ENCODE measurements around the gene EPS8L3. TPM values are rescaled to one million over a fixed set of nuclear protein-coding genes. Genes with fewer than 3 reads are reported as not detected.

The EPS8L3 gene
- total and polyA plus RNA-seq, 9 of the 15 experiments (the other 6 are each of a cell fraction or from before 2014, with no cell fraction given) = 0.09 to 0.42 (median 0.14) TPM; not detected in 5

DNA sequence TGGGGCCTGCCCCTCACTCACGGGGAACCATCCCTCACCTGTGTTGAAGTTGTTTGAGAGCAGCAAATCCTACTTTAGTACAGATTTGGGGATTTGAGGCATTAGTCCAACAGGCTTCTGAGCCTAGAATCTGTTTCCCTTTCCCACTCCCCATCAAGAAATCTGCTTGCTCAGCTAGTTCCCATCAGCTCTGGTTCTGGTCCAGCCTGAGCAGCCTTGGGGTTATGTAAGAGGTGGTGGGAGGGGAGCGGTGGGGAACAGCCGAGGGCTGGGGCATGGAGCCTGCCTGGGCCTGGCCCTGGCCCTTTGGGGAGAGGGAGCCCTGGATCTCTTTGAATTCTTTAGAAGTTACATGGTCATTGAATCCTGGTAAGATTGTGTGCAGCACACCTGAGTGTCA is 47.6 kb downstream of the EPS8L3 start (continued):
- TF ChIP-seq, protein P1, sequence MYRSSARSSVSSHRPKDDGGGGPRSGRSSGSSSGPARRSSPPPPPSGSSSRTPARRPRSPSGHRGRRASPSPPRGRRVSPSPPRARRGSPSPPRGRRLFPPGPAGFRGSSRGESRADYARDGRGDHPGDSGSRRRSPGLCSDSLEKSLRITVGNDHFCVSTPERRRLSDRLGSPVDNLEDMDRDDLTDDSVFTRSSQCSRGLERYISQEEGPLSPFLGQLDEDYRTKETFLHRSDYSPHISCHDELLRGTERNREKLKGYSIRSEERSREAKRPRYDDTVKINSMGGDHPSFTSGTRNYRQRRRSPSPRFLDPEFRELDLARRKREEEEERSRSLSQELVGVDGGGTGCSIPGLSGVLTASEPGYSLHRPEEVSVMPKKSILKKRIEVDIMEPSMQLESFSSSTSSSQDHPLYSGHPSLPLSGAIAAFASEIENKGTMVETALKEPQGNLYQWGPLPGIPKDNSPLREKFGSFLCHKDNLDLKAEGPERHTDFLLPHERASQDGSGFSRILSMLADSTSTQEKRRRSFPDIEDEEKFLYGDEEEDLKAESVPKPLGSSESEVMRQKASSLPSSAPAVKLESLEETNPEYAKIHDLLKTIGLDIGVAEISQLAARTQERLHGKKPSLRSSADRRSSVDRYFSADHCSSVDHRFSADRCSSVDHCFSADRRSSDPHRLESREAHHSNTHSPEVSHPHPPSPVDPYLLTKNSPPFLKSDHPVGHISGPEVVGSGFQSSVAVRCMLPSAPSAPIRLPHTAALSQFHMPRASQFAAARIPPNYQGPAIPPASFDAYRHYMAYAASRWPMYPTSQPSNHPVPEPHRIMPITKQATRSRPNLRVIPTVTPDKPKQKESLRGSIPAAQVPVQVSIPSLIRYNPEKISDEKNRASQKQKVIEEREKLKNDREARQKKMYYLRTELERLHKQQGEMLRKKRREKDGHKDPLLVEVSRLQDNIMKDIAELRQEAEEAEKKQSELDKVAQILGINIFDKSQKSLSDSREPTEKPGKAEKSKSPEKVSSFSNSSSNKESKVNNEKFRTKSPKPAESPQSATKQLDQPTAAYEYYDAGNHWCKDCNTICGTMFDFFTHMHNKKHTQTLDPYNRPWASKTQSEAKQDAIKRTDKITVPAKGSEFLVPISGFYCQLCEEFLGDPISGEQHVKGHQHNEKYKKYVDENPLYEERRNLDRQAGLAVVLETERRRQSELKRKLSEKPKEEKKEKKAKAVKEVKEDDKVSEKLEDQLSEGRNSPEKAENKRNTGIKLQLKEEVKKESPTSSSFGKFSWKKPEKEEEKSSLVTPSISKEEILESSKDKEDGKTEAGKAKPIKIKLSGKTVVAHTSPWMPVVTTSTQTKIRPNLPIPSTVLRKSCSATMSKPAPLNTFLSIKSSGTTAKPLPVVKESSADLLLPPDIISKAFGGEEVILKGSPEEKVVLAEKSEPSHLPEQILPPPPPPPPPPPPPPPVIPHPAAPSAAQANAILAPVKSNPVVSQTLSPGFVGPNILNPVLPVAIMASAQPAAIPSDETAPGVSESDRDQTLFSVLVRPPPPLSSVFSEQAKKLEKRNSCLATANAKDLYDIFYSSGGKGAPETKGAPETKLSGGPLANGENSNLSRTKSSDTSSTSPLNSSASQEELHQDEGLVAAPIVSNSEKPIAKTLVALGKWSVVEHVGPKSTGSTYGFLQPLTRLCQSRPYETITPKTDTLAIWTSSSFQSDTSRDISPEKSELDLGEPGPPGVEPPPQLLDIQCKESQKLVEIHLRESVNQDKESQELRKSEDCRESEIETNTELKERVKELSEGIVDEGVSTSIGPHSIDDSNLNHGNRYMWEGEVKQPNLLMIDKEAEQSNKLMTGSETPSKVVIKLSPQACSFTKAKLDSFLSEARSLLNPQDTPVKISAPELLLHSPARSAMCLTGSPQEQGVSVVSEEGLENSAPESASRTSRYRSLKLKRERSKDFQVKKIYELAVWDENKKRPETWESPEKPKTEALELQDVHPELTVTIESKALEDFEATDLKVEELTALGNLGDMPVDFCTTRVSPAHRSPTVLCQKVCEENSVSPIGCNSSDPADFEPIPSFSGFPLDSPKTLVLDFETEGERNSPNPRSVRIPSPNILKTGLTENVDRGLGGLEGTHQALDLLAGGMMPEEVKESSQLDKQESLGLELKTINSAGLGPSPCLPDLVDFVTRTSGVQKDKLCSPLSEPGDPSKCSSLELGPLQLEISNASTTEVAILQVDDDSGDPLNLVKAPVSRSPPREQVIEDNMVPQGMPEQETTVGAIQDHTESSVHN (IDR thresholded peaks at IDR 0.05; ENCODE audit: borderline replicate concordance in 1 of 2, low read depth in 1 of 2) = no peak
- TF ChIP-seq ZC3H11A (IDR thresholded peaks at IDR 0.05; ENCODE audit: low read depth, low read length) (no peak), NFE2L1 (tag; IDR thresholded peaks at IDR 0.05; ENCODE audit: borderline replicate concordance, low read depth) (no peak), ZNF316 (IDR thresholded peaks at IDR 0.05) (peak; percentile 71), SETDB1 (IDR thresholded peaks at IDR 0.05; ENCODE audit: low read length) (no peak), CBX1 (IDR thresholded peaks at IDR 0.05; ENCODE audit: low read depth) (no peak), POLR3G (IDR thresholded peaks at IDR 0.05; ENCODE audit: extremely low read depth, insufficient read length, insufficient replicate concordance) (no peak), SNRNP70 (optimal IDR thresholded peaks at IDR 0.05; ENCODE audit: low read depth, low read length) (no peak), PML (IDR thresholded peaks at IDR 0.05; ENCODE audit: low read length) (no peak), MAFG (tag; conservative IDR thresholded peaks at IDR 0.05) (peak; percentile 12; the same call in 1 of the 2 replicates), ZBTB1 (CRISPR knock-in tag; IDR thresholded peaks at IDR 0.05; ENCODE audit: borderline replicate concordance, low read depth) (no peak), RNF2 (IDR thresholded peaks at IDR 0.05) (no peak), ZNF584 (CRISPR knock-in tag; IDR thresholded peaks at IDR 0.05; ENCODE audit: low read depth) (no peak), ZNF12 (CRISPR knock-in tag; IDR thresholded peaks at IDR 0.05) (no peak)
- TF ChIP-seq, protein P2, sequence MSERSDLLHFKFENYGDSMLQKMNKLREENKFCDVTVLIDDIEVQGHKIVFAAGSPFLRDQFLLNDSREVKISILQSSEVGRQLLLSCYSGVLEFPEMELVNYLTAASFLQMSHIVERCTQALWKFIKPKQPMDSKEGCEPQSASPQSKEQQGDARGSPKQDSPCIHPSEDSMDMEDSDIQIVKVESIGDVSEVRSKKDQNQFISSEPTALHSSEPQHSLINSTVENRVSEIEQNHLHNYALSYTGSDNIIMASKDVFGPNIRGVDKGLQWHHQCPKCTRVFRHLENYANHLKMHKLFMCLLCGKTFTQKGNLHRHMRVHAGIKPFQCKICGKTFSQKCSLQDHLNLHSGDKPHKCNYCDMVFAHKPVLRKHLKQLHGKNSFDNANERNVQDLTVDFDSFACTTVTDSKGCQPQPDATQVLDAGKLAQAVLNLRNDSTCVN (CRISPR knock-in tag; IDR thresholded peaks at IDR 0.05) = no peak
- TF ChIP-seq, protein P3, sequence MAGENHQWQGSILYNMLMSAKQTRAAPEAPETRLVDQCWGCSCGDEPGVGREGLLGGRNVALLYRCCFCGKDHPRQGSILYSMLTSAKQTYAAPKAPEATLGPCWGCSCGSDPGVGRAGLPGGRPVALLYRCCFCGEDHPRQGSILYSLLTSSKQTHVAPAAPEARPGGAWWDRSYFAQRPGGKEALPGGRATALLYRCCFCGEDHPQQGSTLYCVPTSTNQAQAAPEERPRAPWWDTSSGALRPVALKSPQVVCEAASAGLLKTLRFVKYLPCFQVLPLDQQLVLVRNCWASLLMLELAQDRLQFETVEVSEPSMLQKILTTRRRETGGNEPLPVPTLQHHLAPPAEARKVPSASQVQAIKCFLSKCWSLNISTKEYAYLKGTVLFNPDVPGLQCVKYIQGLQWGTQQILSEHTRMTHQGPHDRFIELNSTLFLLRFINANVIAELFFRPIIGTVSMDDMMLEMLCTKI (IDR thresholded peaks at IDR 0.05; ENCODE audit: partially characterized antibody) = no peak
- TF ChIP-seq, protein P4, sequence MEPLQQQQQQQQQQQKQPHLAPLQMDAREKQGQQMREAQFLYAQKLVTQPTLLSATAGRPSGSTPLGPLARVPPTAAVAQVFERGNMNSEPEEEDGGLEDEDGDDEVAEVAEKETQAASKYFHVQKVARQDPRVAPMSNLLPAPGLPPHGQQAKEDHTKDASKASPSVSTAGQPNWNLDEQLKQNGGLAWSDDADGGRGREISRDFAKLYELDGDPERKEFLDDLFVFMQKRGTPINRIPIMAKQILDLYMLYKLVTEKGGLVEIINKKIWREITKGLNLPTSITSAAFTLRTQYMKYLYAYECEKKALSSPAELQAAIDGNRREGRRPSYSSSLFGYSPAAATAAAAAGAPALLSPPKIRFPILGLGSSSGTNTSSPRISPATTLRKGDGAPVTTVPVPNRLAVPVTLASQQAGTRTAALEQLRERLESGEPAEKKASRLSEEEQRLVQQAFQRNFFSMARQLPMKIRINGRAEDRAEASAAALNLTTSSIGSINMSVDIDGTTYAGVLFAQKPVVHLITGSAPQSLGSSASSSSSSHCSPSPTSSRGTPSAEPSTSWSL (CRISPR knock-in tag; IDR thresholded peaks at IDR 0.05; ENCODE audit: borderline replicate concordance) = no peak
